Aorta (tissue), 5 donors: ENCODE data around the gene TNFAIP2. TPM values are rescaled to one million over a fixed set of nuclear protein-coding genes. Genes with fewer than 3 reads are reported as not detected.

Experiments
- ATAC-seq: fragments of 200-7000 bp; cut with Tn5 transposase; one replicate; pipeline ENCODE4 v1.9.1; 2022; ENCODE audit warnings: moderate library complexity; ENCODE audit not compliant: low FRiP score
- DNase-seq, 2 donors: peaks; one replicate each; pipeline ENCODE4 v3.0.0-alpha.2; 2020
- H3K27ac ChIP-seq, 2 donors: one replicate each; pipeline ENCODE4 v1.5.1; 2013; ENCODE audit warnings: low read length in 2 of 2, mild to moderate bottlenecking in 2 of 2, moderate library complexity in 2 of 2, control low read depth in 1 of 2, inconsistent platforms in 1 of 2, low read depth in 1 of 2
- H3K27me3 ChIP-seq, 2 donors: one replicate each; pipeline ENCODE4 v1.6.1; 2013; ENCODE audit warnings: control low read depth in 1 of 2, low read length in 1 of 2, mild to moderate bottlenecking in 1 of 2, moderate library complexity in 1 of 2; ENCODE audit not compliant: insufficient read depth in 2 of 2, control insufficient read depth in 1 of 2
- H3K36me3 ChIP-seq, 2 donors: one replicate each; pipeline ENCODE4 v1.6.1; 2013; ENCODE audit warnings: control low read depth in 1 of 2, low read length in 1 of 2, mild to moderate bottlenecking in 1 of 2; ENCODE audit not compliant: insufficient read depth in 2 of 2, control insufficient read depth in 1 of 2
- H3K4me1 ChIP-seq, 2 donors: one replicate each; pipeline ENCODE4 v1.6.1; 2013; ENCODE audit warnings: low read length in 2 of 2, control low read depth in 1 of 2, mild to moderate bottlenecking in 1 of 2, moderate library complexity in 1 of 2; ENCODE audit not compliant: insufficient read depth in 2 of 2, control insufficient read depth in 1 of 2
- H3K4me3 ChIP-seq, 2 donors: one replicate each; pipeline ENCODE4 v1.5.1; 2013; ENCODE audit warnings: low read length in 2 of 2, control low read depth in 1 of 2, mild to moderate bottlenecking in 1 of 2
- H3K9me3 ChIP-seq: one replicate; pipeline ENCODE4 v1.6.1; 2013; ENCODE audit warnings: mild to moderate bottlenecking, low read length; ENCODE audit not compliant: control insufficient read depth
- WGBS, 2 donors: extraction: QIAGEN DNeasy Blood & Tissue Kit; methylation state at CpG; one replicate each; pipeline ENCODE4 v1.1.7; 2013; 5-methylcytosine and 5-hydroxymethylcytosine counted together
- intact Hi-C, 2 donors: fragments of 100-400 bp; cut with DNase I; formaldehyde crosslinking; loops; one replicate each; pipeline versions ENCODE4 v1.14.2 to v1.15.0; 2022
- polyA plus RNA-seq, 2 donors: library from polyadenylated mRNA; stranded (reverse); fragments of 200-250 nt; gene quantifications; one replicate each; pipeline ENCODE4 v1.2.3, GENCODE V29; 2013
- total RNA-seq, 2 donors: library from RNA; stranded (reverse); fragmentation: NEBNext Ultra II Directional; extraction: Animal tissue kit (Norgen Biotek cat#: 25700); gene quantifications; one replicate each; pipeline ENCODE4 v1.2.1, GENCODE V29; 2021
- donor health status: healthy with polysubstance abuse.
- donor health status: Bipolar disorder and iron deficiency.
- donor health status: DM: no; HTN: no; CAD: no.
- donor health status: DM: no; HTN: no; CAD: no.
- donor health status: DM: yes; HTN: yes; CAD: no.

The TNFAIP2 gene
- total and polyA plus RNA-seq, 4 donors, result 26.8 to 219 (median 89.0) TPM

DNA sequence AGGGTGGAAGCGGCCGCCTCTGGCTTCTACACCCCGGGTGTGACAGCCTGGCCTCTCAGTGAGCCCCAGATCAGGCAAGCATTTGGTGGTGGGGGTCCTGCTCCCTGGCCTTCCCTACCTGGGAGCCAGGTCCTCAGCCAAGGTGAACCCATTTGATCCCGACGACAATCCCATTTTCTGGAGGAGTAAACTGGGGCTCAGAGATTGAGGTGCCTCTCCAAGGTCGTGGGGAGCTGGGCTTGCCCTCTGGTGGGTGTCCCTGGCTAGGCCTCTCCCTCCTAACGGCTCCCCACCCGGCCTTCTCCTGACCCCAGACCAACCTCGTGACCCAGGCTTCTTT, 31.4 kb upstream of the TNFAIP2 start:
- H3K9me3 ChIP-seq, result no peaks in the 10 kb centered on the region
- ATAC-seq (no peak), DNase-seq (no peak)
- intact Hi-C loops, result no loop called here
- H3K36me3 ChIP-seq, result no peaks in the 10 kb centered on the region
- no peak overlapping the region for H3K27ac ChIP-seq
- H3K4me3 ChIP-seq, result peak overlapping the region in 1 of 2 donors; percentile 38
- WGBS, 2 donors, result 65 to 76% methylated on average over 9 of the region's 9 CpGs
- H3K27me3 ChIP-seq, result no peaks in the 10 kb centered on the region
- H3K4me1 ChIP-seq, result no peaks in the 10 kb centered on the region

DNA sequence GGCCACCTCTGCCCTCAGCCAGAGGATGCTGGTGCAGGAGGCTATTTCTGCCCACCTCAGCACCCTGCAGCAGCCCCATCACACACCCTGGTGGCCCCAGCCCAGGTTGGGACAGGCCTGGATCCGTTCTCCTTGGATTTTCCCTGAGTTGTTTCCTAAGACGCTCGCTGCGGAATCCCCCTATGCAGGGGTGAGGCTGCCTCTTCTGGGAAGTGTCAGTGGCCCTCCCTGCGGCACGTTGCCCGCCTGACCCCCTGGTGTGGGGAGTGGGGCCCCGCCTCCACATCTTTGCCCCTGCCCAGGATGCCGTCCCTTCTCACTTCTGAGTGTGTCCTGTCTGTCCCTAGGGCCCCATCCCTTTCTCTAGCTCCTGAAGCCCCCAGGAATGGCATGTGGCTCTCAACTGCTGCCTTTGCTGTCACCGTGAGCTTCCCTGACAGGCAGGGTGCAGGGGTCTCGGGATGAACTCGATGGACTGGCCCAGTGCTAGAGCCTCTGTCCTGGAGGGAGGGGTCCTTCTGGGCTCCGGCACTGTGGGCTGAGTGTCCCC, 29.3 kb upstream of the TNFAIP2 start:
- Histone ChIP-seq H3K36me3 (no peaks in the 10 kb centered on the region), H3K4me3 (no peak overlapping the region), H3K4me1 (no peaks in the 10 kb centered on the region), H3K27me3 (no peaks in the 10 kb centered on the region), H3K9me3 (no peaks in the 10 kb centered on the region), H3K27ac (no peak overlapping the region)
- WGBS, 2 donors, result 90 to 91% methylated on average over 13 of the region's 13 CpGs
- intact Hi-C loops, result no loop called here
- DNase-seq, result no peak
- ATAC-seq, result no peak

DNA sequence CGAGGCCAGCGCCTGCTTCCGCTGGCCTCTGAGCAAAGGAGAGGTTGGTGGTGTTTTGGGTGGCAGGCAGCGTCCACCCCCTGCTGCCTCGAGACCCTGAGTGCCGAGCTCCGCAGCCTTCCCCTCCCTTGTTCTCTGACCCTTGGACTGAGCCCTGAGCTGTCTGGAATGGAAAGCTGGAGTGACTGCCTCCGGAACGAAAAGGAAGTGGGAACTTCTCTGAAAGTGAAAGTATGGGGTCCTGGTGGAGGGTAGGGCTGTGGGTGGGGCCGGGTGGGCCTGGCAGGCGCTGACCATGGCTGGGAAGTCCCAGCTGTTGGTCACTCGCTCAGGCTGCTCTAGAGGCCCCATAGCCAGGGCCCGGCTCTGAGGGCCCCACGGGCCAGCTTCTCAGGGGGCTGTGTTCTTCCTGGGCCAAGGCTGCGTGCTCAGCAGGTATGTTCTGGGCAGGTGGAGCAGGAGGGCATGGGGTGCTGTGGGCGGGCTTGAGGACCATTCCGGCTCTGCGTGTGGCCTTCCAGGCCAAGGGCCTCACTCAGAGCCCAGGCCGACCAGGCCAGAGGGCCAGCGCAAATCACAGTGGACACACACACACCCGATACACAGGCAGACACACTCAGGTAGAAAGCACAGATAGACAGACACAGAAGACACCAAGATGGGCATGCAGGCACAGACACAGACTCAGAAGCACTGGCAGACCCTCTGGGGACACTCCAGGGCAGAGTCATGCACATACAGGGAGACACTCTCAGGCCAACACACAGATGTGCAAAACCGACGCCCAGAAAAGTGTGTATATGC, 28.7 kb upstream of the TNFAIP2 start, which contains the start of gene EXOC3L4:
Gene EXOC3L4, plus strand, starts transcription at position 320 of the 804 bp plus-strand sequence. CDS start 5,495 bp downstream, outside the sequence.
- Histone ChIP-seq H3K36me3 (no peaks in the 10 kb centered on the region), H3K4me1 (no peaks in the 10 kb centered on the region), H3K9me3 (no peaks in the 10 kb centered on the region), H3K4me3 (no peak within 1 kb of the TSS), H3K27ac (no peak within 1 kb of the TSS), H3K27me3 (no peaks in the 10 kb centered on the region)
- ATAC-seq (no peak), DNase-seq (no peak)
- WGBS, 2 donors, result 88 to 93% methylated on average over 22 to 23 of the region's 23 CpGs
- intact Hi-C loops, result no loop called here

- no peaks in the 10 kb centered on the region for H3K27me3 ChIP-seq
- H3K9me3 ChIP-seq, result no peaks in the 10 kb centered on the region
- H3K36me3 ChIP-seq, result no peaks in the 10 kb centered on the region
- DNase-seq (no peak), ATAC-seq (no peak)
- intact Hi-C loops, result no loop called here
- WGBS, 2 donors, result 93 to 94% methylated on average over 11 of the region's 11 CpGs
- H3K4me3 ChIP-seq, result no peak overlapping the region
- no peaks in the 10 kb centered on the region for H3K4me1 ChIP-seq
- no peak overlapping the region for H3K27ac ChIP-seq
Measured at GRCh38 chr14:103095210-103095778, 28.0 kb upstream of the TNFAIP2 start.

GRCh38 chr14:103096387-103096786, 26.9 kb upstream of the TNFAIP2 start:
- H3K4me1 ChIP-seq, result no peaks in the 10 kb centered on the region
- H3K27ac ChIP-seq, result no peak overlapping the region
- ATAC-seq (no peak), DNase-seq (no peak)
- no peaks in the 10 kb centered on the region for H3K9me3 ChIP-seq
- no peaks in the 10 kb centered on the region for H3K27me3 ChIP-seq
- intact Hi-C loops, result no loop called here
- H3K36me3 ChIP-seq, result no peaks in the 10 kb centered on the region
- 54 to 74% methylated on average over 4 of the region's 4 CpGs for WGBS, 2 donors
- no peak overlapping the region for H3K4me3 ChIP-seq

GRCh38 chr14:103097244-103097993, 25.8 kb upstream of the TNFAIP2 start:
- ATAC-seq, result no peak
- H3K4me3 ChIP-seq, result no peak overlapping the region
- no peaks in the 10 kb centered on the region for H3K27me3 ChIP-seq
- H3K4me1 ChIP-seq, result no peaks in the 10 kb centered on the region
- WGBS, 2 donors, result 83 to 87% methylated on average over 25 to 26 of the region's 26 CpGs
- no peak overlapping the region for H3K27ac ChIP-seq
- intact Hi-C loops, result no loop called here
- DNase-seq, result no peak
- no peaks in the 10 kb centered on the region for H3K36me3 ChIP-seq
- H3K9me3 ChIP-seq, result no peaks in the 10 kb centered on the region

DNA sequence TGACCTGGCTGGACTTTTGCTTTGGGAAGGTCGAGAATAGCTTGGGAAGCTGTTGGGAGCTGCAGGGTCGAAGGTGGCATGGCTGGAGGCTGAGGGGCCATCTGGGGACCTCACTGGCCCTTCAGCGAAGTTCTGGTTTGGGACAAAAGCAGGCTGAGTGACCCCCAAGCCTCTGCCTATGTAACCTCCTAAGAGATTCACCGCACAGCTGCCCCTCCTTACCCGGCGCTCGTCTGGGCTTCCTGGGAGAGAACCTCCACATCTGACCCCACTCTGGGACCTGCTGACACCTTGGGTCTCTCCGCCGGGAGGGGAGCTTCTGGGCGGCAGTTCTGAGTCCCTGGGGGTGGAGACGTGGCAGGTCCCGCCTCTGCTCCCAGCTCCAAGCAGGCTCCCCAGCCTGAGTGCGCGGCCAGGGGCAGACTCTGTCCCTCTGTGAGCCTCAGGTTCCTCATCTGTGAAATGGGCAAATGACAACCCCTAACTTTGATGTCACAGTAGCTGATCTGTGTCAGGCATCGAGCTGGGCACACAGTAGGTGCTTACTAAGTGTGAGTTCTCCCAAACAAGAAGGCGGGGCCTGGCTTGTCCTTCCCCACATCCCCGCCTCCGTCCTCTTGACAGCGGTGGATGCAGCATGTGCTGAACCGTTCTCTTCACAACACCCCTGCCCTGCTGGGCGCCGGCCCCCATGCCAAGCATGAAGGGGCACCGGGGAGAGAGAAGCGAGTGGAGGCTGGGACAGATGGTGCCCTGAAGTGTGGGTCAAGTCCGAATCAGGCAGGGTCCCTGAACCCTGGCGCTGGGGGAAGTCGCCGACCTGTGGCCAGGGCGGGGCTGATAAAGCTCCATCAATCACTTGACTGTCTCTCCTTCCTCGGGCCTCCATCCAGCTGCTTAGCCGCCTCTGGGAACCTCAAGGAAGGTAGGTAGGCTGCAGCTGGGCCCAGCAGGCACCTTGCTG, 25.0 kb upstream of the TNFAIP2 start:
- DNase-seq (no peak), ATAC-seq (no peak)
- Histone ChIP-seq H3K4me3 (no peak overlapping the region), H3K36me3 (no peaks in the 10 kb centered on the region), H3K27me3 (no peaks in the 10 kb centered on the region), H3K9me3 (no peaks in the 10 kb centered on the region), H3K4me1 (no peaks in the 10 kb centered on the region), H3K27ac (no peak overlapping the region)
- 81 to 82% methylated on average over 31 of the region's 31 CpGs for WGBS, 2 donors
- intact Hi-C loops, result no loop called here
